ENCODE data around the gene MAEA.

DNA sequence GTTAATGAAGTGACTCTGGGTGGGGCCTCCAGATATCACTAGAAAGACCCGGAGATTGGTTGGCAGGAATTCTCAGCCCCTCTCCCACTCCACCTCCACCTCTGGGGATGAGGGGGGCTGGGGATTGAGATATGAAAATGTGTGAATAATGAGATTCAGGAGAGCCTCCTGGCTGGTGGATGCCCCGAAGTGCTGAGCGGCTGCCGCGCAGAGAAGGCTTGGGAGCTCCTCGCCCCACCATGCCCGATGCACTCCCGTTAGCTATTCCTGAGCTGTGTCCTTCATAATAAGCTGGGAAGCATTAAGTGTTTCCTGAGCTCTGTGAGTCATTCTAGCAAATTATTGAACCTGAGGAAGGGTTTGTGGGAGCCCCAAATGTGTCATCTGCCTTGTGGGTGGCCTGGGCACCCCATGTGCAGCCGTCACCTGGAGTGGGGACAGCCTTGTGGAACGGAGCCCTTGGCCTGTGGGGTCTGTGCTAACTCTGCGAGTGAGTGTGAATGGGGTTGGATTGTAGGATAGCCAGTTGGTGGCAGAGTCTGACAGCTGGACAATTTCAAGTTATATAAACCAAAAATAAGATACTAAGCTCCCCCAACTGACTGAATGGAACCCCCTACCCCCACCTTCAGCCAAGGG, 4.4 kb upstream of the MAEA start:
- TF ChIP-seq, protein P1, sequence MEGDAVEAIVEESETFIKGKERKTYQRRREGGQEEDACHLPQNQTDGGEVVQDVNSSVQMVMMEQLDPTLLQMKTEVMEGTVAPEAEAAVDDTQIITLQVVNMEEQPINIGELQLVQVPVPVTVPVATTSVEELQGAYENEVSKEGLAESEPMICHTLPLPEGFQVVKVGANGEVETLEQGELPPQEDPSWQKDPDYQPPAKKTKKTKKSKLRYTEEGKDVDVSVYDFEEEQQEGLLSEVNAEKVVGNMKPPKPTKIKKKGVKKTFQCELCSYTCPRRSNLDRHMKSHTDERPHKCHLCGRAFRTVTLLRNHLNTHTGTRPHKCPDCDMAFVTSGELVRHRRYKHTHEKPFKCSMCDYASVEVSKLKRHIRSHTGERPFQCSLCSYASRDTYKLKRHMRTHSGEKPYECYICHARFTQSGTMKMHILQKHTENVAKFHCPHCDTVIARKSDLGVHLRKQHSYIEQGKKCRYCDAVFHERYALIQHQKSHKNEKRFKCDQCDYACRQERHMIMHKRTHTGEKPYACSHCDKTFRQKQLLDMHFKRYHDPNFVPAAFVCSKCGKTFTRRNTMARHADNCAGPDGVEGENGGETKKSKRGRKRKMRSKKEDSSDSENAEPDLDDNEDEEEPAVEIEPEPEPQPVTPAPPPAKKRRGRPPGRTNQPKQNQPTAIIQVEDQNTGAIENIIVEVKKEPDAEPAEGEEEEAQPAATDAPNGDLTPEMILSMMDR (conservative IDR thresholded peaks at IDR 0.05; ENCODE audit: low read length) = no peak
- TF ChIP-seq EZH2phosphoT487 (IDR thresholded peaks at IDR 0.05; ENCODE audit: borderline replicate concordance) = no peak

All from Loucy (cell line).